Osteoblast (primary cell): ENCODE data around the gene SLC6A6. TPM values are rescaled to one million over a fixed set of nuclear protein-coding genes. Genes with fewer than 3 reads are reported as not detected.
A peak's percentile ranks its signal among the peaks of the same experiment; 100 is the strongest.

ENCODE experiments used
- DNase-seq: peaks from one replicate; pipeline ENCODE4 v3.0.0; 2011; ENCODE audit warnings: low spot score, mixed read lengths; ENCODE audit not compliant: insufficient read length; ENCODE audit errors: missing footprints
- H2AFZ ChIP-seq: 2 replicates; pipeline ENCODE4 v1.6.0; 2011; ENCODE audit warnings: mild to moderate bottlenecking, low read length
- H3K27ac ChIP-seq: 2 replicates; pipeline ENCODE4 v1.5.1; 2011; ENCODE audit warnings: mild to moderate bottlenecking, low read depth, low read length, moderate library complexity
- H3K27me3 ChIP-seq: 2 replicates; pipeline ENCODE4 v1.6.0; 2012; ENCODE audit warnings: mild to moderate bottlenecking, control low read depth, inconsistent platforms, low read length, moderate library complexity; ENCODE audit not compliant: insufficient read depth
- H3K36me3 ChIP-seq: 2 replicates; pipeline ENCODE4 v1.5.1; 2011; ENCODE audit warnings: mild to moderate bottlenecking, low read length, control low read depth, moderate library complexity; ENCODE audit not compliant: insufficient read depth
- H3K4me1 ChIP-seq: 2 replicates; pipeline ENCODE4 v1.5.1; 2011; ENCODE audit warnings: mild to moderate bottlenecking, low read length, control low read depth, moderate library complexity; ENCODE audit not compliant: insufficient read depth
- H3K4me2 ChIP-seq: 2 replicates; pipeline ENCODE4 v1.6.0; 2011; ENCODE audit warnings: mild to moderate bottlenecking, low read length; ENCODE audit not compliant: insufficient read depth
- H3K4me3 ChIP-seq: fragments of 200-600 bp; sonication (generic); 3 replicates; pipeline ENCODE4 v1.5.1; 2012; ENCODE audit warnings: mild to moderate bottlenecking, low read length, inconsistent platforms; ENCODE audit not compliant: insufficient read depth
- H3K79me2 ChIP-seq: 2 replicates; pipeline ENCODE4 v1.6.0; 2012; ENCODE audit warnings: mild to moderate bottlenecking, low read length, control low read depth, inconsistent platforms; ENCODE audit not compliant: insufficient read depth
- H3K9me3 ChIP-seq: 2 replicates; pipeline ENCODE4 v1.5.1; 2011; ENCODE audit warnings: low read depth, low read length, control low read depth
- H4K20me1 ChIP-seq: 2 replicates; pipeline ENCODE4 v1.6.0; 2012; ENCODE audit warnings: mild to moderate bottlenecking, low read length, control low read depth; ENCODE audit not compliant: insufficient read depth
- CTCF ChIP-seq: IDR thresholded peaks from 2 replicates; pipeline ENCODE4 v1.5.1; 2011; ENCODE audit warnings: mild to moderate bottlenecking, low read depth, low read length, moderate library complexity; ENCODE audit errors: extremely low read depth
- total RNA-seq: library from RNA; depleted of rRNA; stranded (reverse); fragments of >200 nt; gene quantifications from 2 replicates; pipeline ENCODE4 v1.2.3, GENCODE V29; 2012

SLC6A6 gene
- total RNA-seq, 1 donor, result 86.5 TPM

- no peak overlapping the region for H3K4me3 ChIP-seq
- H2AFZ ChIP-seq, result no peak overlapping the region
- no peak overlapping the region for H3K4me2 ChIP-seq
- H3K27ac ChIP-seq, result peak overlapping the region; percentile 47
- peak; percentile 75 for DNase-seq
- H4K20me1 ChIP-seq, result peaks cover 17% of the 10 kb centered on the region
- no peaks in the 10 kb centered on the region for H3K27me3 ChIP-seq
- H3K79me2 ChIP-seq, result peaks cover 71% of the 10 kb centered on the region
- TF ChIP-seq CTCF, result no peak
- H3K9me3 ChIP-seq, result no peaks in the 10 kb centered on the region
- H3K4me1 ChIP-seq, result peaks cover 61% of the 10 kb centered on the region
- peaks cover 49% of the 10 kb centered on the region for H3K36me3 ChIP-seq
These were observed 12.5 kb downstream of the SLC6A6 start for GRCh38 chr3:14414846-14415464.

GRCh38 chr3:14415501-14415900, 13.1 kb downstream of the SLC6A6 start:
- Histone ChIP-seq H3K36me3 (peaks cover 51% of the 10 kb centered on the region), H3K4me1 (peaks cover 56% of the 10 kb centered on the region), H3K4me3 (no peak overlapping the region), H2AFZ (no peak overlapping the region), H3K79me2 (peaks cover 66% of the 10 kb centered on the region), H3K9me3 (no peaks in the 10 kb centered on the region), H3K4me2 (peak overlapping the region; percentile 1), H3K27me3 (no peaks in the 10 kb centered on the region), H3K27ac (peak overlapping the region; percentile 47), H4K20me1 (peaks cover 17% of the 10 kb centered on the region)
- peak; percentile 78 for DNase-seq
- TF ChIP-seq CTCF, result no peak

GRCh38 chr3:14416453-14416852, 14.0 kb downstream of the SLC6A6 start:
- no peak overlapping the region for H3K4me3 ChIP-seq
- no peak for TF ChIP-seq CTCF
- H3K27me3 ChIP-seq, result no peaks in the 10 kb centered on the region
- H3K36me3 ChIP-seq, result peaks cover 44% of the 10 kb centered on the region
- no peak overlapping the region for H3K4me2 ChIP-seq
- no peak overlapping the region for H2AFZ ChIP-seq
- peaks cover 60% of the 10 kb centered on the region for H3K79me2 ChIP-seq
- H3K4me1 ChIP-seq, result peaks cover 46% of the 10 kb centered on the region
- H3K9me3 ChIP-seq, result no peaks in the 10 kb centered on the region
- H3K27ac ChIP-seq, result no peak overlapping the region
- peak; percentile 6 for DNase-seq
- H4K20me1 ChIP-seq, result peaks cover 17% of the 10 kb centered on the region

GRCh38 chr3:14418296-14419250, 16.2 kb downstream of the SLC6A6 start:
- Histone ChIP-seq H4K20me1 (peaks cover 33% of the 10 kb centered on the region), H3K4me2 (no peak overlapping the region), H3K79me2 (peaks cover 59% of the 10 kb centered on the region), H3K27ac (no peak overlapping the region), H2AFZ (no peak overlapping the region), H3K27me3 (no peaks in the 10 kb centered on the region), H3K36me3 (peaks cover 47% of the 10 kb centered on the region), H3K4me3 (no peak overlapping the region), H3K4me1 (peaks cover 27% of the 10 kb centered on the region), H3K9me3 (no peaks in the 10 kb centered on the region)
- TF ChIP-seq CTCF, result no peak
- DNase-seq, result peak; percentile 45
